Subcutaneous abdominal adipose tissue (tissue), 5 donors: ENCODE results near the gene SYT1.

ENCODE experiments used
- H3K27ac ChIP-seq: one replicate; pipeline ENCODE4 v1.7.0; 2013; ENCODE audit warnings: low read depth, mild to moderate bottlenecking, inconsistent platforms, low read length, moderate library complexity
- H3K27me3 ChIP-seq, 5 donors: one replicate each; pipeline ENCODE4 v1.7.0; 2013; ENCODE audit warnings: low read length in 5 of 5, inconsistent platforms in 1 of 5; ENCODE audit not compliant: control insufficient read depth in 5 of 5, insufficient read depth in 4 of 5
- H3K36me3 ChIP-seq, 5 donors: one replicate each; pipeline ENCODE4 v1.7.0; 2013; ENCODE audit warnings: low read length in 5 of 5; ENCODE audit not compliant: control insufficient read depth in 5 of 5, insufficient read depth in 5 of 5
- H3K4me1 ChIP-seq, 5 donors: one replicate each; pipeline ENCODE4 v1.7.0; 2013; ENCODE audit warnings: low read length in 5 of 5, mild to moderate bottlenecking in 3 of 5, moderate library complexity in 1 of 5; ENCODE audit not compliant: control insufficient read depth in 5 of 5, insufficient read depth in 5 of 5
- H3K4me3 ChIP-seq, 5 donors: one replicate each; pipeline ENCODE4 v1.7.0; 2013; ENCODE audit warnings: low read length in 5 of 5, low read depth in 1 of 5
- H3K9ac ChIP-seq, 5 donors: one replicate each; pipeline ENCODE4 v1.7.0; 2013; ENCODE audit warnings: low read length in 5 of 5, mild to moderate bottlenecking in 4 of 5, moderate library complexity in 3 of 5
- H3K9me3 ChIP-seq, 5 donors: one replicate each; pipeline ENCODE4 v1.7.0; 2013; ENCODE audit warnings: low read length in 5 of 5; ENCODE audit not compliant: control insufficient read depth in 5 of 5
- donor health status: healthy.
- donor health status: healthy.
- donor health status: healthy.
- donor health status: healthy.
- donor health status: healthy.

The SYT1 gene

DNA sequence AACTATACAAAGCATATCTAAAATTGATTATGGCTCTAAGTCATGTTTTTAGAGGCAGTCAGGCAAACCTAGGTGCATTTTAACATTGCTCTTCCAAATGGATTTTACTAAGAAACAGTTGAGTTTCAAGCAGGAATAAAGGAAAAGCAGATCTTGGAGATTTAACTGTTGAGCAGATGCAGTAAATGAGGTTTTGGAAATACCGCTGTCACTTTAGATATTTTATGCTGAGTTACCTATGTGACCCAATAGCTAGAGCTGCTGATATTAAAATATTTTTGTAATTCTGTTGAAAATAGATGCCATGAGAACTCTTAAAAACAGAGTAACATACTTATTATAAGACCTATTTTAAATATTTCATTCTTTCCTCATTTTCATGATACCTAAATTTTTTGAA lies 181.4 kb downstream of the SYT1 start:
- Histone ChIP-seq H3K36me3 (no peaks in the 10 kb centered on the region), H3K27ac (no peak overlapping the region), H3K27me3 (no peaks in the 10 kb centered on the region), H3K9ac (no peak overlapping the region), H3K4me1 (no peaks in the 10 kb centered on the region), H3K9me3 (no peaks in the 10 kb centered on the region), H3K4me3 (no peak overlapping the region)

DNA sequence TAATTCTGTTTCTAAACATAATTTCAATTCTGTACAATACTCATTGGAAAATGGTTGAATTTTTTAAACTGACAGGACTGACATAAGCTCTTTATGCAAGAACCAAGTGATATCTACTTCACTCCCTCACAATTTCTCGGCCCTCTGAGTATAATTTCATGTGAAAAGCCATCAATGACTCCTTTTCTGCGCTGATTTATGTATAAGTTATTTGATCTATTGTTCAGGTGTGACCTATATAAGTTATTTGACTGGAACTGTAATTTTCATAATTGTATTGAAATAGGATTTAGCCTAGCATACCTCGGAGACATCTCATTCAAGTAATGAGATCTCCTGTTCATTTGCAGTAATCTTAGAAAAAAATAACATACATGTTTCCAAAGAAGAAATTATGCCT lies 184.4 kb downstream of the SYT1 start:
- Histone ChIP-seq H3K4me1 (no peaks in the 10 kb centered on the region), H3K9ac (no peak overlapping the region), H3K27ac (no peak overlapping the region), H3K9me3 (no peaks in the 10 kb centered on the region), H3K4me3 (no peak overlapping the region), H3K27me3 (no peaks in the 10 kb centered on the region), H3K36me3 (no peaks in the 10 kb centered on the region)

DNA sequence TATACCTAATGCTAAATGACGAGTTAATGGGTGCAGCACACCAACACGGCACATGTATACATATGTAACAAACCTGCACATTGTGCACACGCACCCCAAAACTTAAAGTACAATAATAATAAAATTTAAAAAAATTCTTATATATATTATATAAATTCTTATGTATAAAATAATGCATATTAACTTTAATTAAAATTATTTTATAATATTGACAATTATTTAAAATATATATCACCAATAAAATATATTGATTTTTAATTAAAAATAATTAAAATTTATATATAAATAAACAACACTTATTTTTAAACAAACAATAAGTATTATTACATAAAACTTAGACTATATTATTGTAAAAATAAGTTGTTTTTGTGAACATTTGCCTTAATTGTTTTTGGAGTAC lies 188.8 kb downstream of the SYT1 start:
- H3K9me3 ChIP-seq: no peaks in the 10 kb centered on the region

DNA sequence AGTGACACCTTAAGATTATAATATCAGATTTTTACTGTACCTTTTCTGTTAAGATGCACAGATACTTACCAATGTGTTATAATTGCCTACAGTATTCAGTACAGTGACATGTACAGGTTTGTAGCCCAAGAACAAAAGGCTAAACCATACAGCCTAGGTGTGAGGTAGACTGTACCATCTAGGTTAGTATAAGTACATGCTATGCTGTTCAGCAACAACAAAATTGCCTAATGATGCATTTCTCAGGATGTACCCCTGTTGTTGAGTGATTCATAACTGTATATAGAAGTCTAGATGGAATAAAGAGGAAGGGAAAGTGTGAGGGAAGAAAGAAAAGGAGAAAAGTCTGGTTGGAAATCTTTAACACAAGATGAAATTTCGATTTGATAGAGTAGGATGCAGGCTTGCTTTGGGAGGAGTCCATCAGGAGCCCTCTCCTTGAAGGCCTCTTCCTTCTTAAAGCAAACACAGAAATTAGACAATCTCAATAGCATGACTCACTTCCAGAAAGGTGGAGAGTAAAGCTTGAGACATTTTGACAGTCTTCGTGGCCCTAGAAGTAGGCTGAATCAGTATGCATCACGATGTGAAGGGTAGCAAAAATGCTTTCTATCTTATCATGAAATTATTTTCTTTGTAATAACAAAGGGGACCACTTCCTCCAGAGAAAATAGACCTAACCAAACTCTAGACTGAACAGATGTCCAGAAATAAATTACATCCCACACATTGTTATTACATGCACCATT lies 191.5 kb downstream of the SYT1 start:
- no peaks in the 10 kb centered on the region for H3K9me3 ChIP-seq
- H3K9ac ChIP-seq: no peak overlapping the region
- H3K4me3 ChIP-seq: no peak overlapping the region
- no peaks in the 10 kb centered on the region for H3K4me1 ChIP-seq
- H3K27ac ChIP-seq: no peak overlapping the region
- no peaks in the 10 kb centered on the region for H3K36me3 ChIP-seq
- no peaks in the 10 kb centered on the region for H3K27me3 ChIP-seq

More for the DNA sequence above, 188.8 kb downstream of the SYT1 start:
- Histone ChIP-seq H3K4me1 (no peaks in the 10 kb centered on the region), H3K27ac (no peak overlapping the region), H3K27me3 (no peaks in the 10 kb centered on the region), H3K36me3 (no peaks in the 10 kb centered on the region), H3K9ac (no peak overlapping the region), H3K4me3 (no peak overlapping the region)

DNA sequence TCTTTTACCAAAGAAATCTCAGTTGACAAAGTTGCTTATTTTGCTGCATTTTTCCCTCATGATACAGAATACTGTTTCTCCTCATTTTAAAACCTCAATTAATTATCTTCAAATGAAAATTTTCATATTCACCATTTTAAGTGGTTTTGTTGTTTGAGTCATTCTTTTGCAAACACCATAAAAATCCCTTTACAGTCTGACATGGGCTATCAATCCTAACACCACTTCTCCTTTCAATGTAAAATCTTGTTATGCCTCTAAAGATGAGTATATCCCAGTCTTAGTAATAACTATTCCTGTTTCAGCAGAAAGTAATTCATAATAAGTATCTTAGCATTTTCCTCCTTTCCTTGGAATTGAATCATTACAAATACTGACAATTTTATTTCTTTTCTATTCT lies 192.2 kb downstream of the SYT1 start:
- Histone ChIP-seq H3K9me3 (no peaks in the 10 kb centered on the region), H3K9ac (no peak overlapping the region), H3K4me3 (no peak overlapping the region), H3K4me1 (no peaks in the 10 kb centered on the region), H3K27ac (no peak overlapping the region), H3K27me3 (no peaks in the 10 kb centered on the region), H3K36me3 (no peaks in the 10 kb centered on the region)

GRCh38 chr12:79057540-79057939 lies 193.0 kb downstream of the SYT1 start:
- no peaks in the 10 kb centered on the region for H3K27me3 ChIP-seq
- no peak overlapping the region for H3K4me3 ChIP-seq
- no peak overlapping the region for H3K27ac ChIP-seq
- no peaks in the 10 kb centered on the region for H3K4me1 ChIP-seq
- no peak overlapping the region for H3K9ac ChIP-seq
- no peaks in the 10 kb centered on the region for H3K36me3 ChIP-seq
- H3K9me3 ChIP-seq: no peaks in the 10 kb centered on the region

- H3K27me3 ChIP-seq: no peaks in the 10 kb centered on the region
- no peak overlapping the region for H3K27ac ChIP-seq
- no peaks in the 10 kb centered on the region for H3K36me3 ChIP-seq
- H3K4me1 ChIP-seq: no peaks in the 10 kb centered on the region
- H3K9me3 ChIP-seq: no peaks in the 10 kb centered on the region
- no peak overlapping the region for H3K4me3 ChIP-seq
- H3K9ac ChIP-seq: no peak overlapping the region
Observed at GRCh38 chr12:79058342-79058741, 193.8 kb downstream of the SYT1 start.

GRCh38 chr12:79059557-79059956 lies 195.0 kb downstream of the SYT1 start:
- Histone ChIP-seq H3K9ac (no peak overlapping the region), H3K27ac (no peak overlapping the region), H3K27me3 (no peaks in the 10 kb centered on the region), H3K4me3 (no peak overlapping the region), H3K9me3 (no peaks in the 10 kb centered on the region), H3K4me1 (no peaks in the 10 kb centered on the region), H3K36me3 (no peaks in the 10 kb centered on the region)

DNA sequence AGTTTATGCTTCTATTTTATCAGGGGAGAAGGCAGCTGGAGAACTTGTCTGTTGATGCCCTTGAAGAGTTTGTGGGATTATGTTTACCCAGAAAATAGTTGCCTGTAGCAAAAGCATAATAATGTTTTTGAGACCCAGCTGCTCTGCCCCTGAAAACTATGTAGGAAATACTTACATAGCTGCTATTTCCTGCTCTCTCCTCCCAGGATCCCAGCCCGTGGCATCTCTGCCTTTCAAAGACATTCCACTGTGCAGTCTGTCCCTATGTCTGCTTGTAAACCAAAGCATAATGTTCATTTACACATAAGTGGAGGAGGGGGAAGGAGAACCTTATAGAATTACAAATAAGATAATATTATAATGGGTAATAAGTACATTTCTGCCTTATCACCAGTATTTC lies 198.7 kb downstream of the SYT1 start:
- no peaks in the 10 kb centered on the region for H3K36me3 ChIP-seq
- H3K27me3 ChIP-seq: no peaks in the 10 kb centered on the region
- H3K4me1 ChIP-seq: no peaks in the 10 kb centered on the region
- H3K9ac ChIP-seq: no peak overlapping the region
- no peak overlapping the region for H3K27ac ChIP-seq
- H3K9me3 ChIP-seq: no peaks in the 10 kb centered on the region
- H3K4me3 ChIP-seq: no peak overlapping the region

DNA sequence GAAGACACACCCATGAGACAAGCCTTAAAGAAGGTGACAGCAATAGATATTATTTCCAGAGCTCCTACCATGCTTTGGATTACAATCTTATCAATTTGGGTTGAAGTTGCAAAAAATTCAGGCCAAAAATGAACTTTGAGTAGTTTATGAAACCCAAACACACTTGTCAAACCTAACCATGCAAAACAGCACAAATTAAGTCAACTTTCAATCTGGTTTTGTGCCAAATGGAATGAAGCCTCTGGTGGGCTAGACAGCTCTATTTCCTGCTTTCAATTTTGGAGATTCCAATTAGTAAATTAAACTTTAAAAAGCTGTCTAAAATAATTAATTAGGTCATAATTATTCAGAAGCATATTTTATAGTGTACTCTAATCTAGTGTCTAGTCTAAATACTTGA lies 203.4 kb downstream of the SYT1 start:
- H3K4me3 ChIP-seq: no peak overlapping the region
- H3K4me1 ChIP-seq: no peaks in the 10 kb centered on the region
- no peak overlapping the region for H3K9ac ChIP-seq
- no peaks in the 10 kb centered on the region for H3K36me3 ChIP-seq
- no peaks in the 10 kb centered on the region for H3K9me3 ChIP-seq
- no peak overlapping the region for H3K27ac ChIP-seq
- H3K27me3 ChIP-seq: no peaks in the 10 kb centered on the region
